GM19238 (cell line): ENCODE measurements around the gene SPTBN5.

Experiments
- DNase-seq: peaks from one replicate; pipeline ENCODE4 v3.0.0; 2011; ENCODE audit warnings: low spot score; ENCODE audit not compliant: insufficient read length

Gene SPTBN5

DNA sequence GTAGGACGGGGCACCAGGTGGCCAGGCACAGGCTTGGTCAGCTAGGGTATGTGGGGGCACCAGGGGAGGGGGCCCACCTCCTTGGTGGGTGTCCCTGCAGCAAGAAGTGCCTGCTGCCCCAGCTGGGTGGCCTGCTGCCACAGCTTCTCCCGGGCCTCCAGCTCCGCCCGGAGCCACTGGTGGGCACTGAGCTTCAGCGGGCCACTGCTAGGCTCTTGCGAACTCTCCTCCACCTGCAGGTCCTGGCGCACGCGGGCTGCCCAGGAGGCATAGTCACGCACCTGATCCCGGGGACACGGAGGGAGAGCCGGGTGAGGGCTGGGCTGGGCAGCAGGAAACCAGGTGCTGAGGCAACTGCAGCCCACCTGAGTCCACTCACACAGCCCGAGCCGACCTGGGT, 25.5 kb downstream of the SPTBN5 start:
- no peak for DNase-seq

GRCh38 chr15:41866872-41867579, 26.8 kb downstream of the SPTBN5 start:
- DNase-seq = no peak

DNA sequence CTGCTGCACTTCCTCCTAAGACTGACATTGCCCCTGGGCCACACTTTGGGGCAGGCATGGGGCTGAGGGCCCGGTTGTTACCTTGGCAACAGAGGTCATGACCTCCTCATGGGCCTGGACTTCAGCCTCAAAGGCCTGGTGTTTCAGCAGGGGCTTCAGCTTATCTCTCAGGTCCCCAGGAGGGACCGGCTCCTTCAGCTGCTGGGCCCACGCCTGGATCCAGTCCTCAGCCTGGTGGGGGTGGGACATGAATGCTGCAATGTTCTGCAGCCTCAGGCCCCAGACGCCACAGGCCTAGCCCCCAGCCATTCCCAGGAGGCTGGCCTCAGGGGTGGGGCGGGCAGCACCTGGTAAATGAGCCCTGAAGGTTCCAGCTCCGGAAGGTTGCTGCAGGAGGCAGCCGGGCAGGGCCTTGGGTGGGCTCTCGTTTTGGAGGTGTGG, 27.6 kb downstream of the SPTBN5 start:
- DNase-seq = no peak

DNA sequence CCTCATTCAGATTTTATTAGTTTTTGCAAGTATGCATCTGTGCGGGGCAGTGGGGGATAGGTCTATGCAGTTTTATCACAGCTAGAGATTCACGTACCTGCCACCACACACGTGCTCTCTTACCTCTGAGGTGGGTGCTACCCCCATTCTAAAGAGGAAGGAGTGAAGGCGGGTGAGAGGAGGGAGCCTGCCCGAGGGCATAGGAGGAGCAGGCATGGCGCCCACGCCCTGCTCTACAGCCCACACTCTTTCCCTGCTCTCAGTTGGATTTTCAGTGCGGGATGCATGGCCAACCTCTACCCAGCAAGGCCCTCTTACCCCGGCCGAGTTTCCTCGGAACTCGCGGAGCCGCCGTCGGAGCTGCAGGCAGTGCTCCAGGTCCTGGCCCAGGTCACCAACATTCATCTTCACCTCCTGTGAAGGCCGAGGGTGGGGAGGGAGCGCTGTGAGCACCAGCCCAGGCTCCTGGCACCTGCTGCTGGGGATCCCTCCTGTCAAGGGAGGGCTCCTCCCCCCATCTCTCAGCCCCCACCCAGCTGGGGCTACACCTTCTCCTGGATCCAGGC, 28.3 kb downstream of the SPTBN5 start:
- no peak for DNase-seq

GRCh38 chr15:41862515-41863116, 31.2 kb downstream of the SPTBN5 start:
- DNase-seq = no peak

DNA sequence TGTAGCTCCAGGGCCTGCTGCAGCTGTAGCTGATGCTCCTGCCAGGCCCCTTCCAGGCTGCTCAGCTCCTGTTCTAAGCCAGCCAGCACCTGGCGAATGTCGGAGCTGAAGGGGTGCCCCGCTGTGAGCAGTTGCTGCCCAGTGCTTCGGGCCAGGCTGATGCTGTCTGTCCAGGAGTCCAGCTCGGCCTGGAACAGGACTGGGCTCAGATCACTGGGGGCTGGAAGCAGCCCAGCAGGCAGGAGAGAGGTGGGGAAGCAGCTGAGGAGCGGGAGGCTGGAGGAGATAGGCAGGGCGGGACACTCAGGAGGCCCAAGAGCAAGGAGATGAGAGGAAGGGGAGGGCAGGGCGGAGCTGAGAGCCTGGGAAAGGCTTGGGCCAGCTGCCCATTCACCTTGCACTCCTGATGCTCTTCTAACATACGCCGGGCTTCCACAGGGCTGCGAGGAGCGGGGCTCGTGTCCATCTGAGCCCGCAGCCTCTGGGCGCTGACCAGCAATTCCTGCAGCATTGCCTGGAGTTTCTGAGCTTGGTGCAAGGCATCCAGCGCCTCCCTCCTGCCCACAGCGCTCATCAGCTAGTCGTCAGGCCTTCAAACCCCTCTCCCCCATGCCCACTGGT, 32.0 kb downstream of the SPTBN5 start:
- no peak for DNase-seq

- no peak for DNase-seq
Measured at GRCh38 chr15:41860049-41860828, 33.6 kb downstream of the SPTBN5 start.

- no peak for DNase-seq
Measured at GRCh38 chr15:41858756-41859155, 35.1 kb downstream of the SPTBN5 start.

DNA sequence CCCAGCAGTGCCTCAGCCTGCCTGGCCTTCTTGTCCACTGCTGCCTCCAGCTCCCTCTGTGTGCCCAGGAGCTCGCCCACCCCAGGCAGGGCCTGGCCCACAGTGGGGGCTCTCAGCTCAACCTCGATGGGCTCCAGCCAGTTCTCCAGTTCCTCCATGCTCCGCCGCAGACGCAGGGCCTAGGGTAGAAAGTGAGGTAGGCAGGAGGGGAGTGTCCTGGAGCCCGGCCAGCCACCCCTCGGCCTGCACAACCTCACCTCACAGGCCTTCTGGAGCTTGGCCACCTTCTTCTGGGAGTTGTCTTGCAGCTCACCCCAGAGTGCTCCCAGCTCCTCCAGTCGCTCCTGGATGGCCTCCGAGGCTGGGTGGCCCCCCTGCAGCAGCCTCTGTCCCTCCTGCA, 36.5 kb downstream of the SPTBN5 start:
- no peak for DNase-seq

DNA sequence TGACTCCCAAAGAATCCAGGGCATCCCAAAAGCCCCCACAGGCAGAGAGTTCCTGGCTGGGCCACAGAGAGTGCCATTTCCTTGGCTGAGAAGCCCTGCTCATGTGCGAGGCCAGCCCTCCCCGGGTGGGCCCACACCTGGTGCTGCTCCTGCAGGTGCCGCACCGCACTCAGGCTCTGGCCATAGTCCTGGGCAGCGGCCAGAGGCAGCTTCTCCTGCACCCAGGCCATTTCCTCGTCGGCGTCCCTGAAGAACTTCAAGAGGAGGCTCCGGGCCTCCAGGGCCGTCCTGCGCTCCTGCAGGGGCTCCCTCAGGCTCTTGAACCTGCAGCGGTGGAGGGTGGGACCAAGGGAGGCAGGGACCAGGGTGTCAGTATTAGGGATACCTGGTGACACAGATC, 37.1 kb downstream of the SPTBN5 start:
- DNase-seq = no peak

DNA sequence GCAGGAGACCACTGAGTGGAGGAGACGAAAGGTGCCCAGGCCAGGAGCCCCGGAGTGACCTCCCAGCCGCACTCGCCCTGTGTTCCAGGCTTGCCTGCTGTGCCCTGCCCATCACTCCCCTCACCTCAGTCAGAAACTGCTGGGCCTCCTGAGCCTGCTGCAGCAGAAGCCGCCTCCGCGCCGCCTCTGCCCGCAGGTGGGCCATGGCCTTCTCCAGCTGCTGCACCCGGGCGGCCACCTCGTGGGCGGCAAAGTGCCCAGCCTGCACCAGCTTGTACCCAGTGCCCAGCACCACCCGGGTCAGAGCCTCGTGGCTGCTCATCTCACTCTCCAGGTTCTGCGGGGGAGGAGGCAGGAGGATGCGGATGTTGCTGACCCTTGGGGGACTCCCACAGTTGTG, 37.6 kb downstream of the SPTBN5 start:
- DNase-seq = no peak

GRCh38 chr15:41855261-41855961, 38.4 kb downstream of the SPTBN5 start:
- no peak for DNase-seq

- DNase-seq = no peak
Measured at GRCh38 chr15:41854443-41854842, 39.4 kb downstream of the SPTBN5 start.

GRCh38 chr15:41853831-41854230, 40.0 kb downstream of the SPTBN5 start:
- DNase-seq = no peak

- DNase-seq = no peak
Measured at GRCh38 chr15:41852736-41853590, 40.9 kb downstream of the SPTBN5 start.

GRCh38 chr15:41851755-41852370, 42.0 kb downstream of the SPTBN5 start:
- DNase-seq = no peak

DNA sequence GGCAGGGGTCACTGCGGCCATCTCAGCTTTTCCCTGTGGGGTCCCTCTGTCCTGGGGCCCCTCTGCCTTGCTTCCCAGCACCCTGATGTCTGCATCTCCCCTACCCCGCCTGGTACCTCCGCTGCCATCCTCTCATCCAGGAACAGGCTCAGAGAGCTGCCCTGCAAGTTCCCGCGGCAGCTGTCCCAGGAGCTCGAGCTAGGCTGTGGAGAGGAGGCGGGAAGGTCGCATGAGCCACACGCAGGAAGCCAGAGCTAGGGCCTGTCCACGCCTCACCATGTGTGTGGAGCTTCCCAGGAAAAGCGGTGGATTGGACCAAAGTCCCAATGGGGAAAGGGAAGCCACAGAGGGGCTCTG, 42.7 kb downstream of the SPTBN5 start:
- DNase-seq = no peak

DNA sequence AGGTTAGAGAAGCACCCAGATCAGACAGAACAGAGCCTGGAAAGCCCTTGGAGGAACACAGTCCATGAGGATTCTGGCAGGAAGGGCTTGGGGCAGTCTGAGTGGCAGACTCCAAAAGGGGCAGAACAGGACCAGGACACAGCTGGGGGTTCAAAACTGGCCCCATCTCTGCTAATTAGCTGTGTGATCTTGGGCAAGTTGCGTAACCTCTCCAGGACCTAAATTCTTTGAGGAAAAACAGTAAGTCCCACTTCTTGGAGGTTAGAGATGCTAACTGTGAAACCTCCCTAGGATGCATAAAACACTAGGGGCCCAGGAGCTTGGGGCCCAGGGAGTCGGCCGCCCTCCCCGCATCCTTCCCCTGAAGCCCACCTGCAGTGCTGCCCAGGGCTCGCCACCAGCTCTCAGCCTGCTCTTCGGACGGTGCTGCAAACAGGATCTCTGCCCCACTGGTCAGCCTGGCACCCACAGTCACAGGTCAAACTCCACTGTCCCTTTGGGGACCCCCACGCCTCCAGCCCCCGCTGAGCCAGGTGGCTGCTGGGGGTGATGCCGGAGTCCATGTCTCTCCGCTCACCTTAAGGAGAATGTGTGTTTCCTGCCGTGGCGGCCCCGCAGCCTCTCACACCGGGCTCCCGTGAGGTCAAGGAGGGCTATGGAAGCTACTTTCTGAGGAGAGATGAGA, 43.2 kb downstream of the SPTBN5 start:
- no peak for DNase-seq

GRCh38 chr15:41849861-41850260, 44.0 kb downstream of the SPTBN5 start:
- no peak for DNase-seq
